HG03159 (cell line): ENCODE results near the gene SALL1.

Experiments used
- ATAC-seq: cut with Tn5 transposase; IDR thresholded peaks from one replicate; pipeline ENCODE4 v1.9.1; 2021; ENCODE audit warnings: mild to moderate bottlenecking, moderate library complexity; ENCODE audit not compliant: unreplicated experiment

The SALL1 gene

GRCh38 chr16:51114382-51114781 lies 36.7 kb downstream of the SALL1 start:
- ATAC-seq = no peak

DNA sequence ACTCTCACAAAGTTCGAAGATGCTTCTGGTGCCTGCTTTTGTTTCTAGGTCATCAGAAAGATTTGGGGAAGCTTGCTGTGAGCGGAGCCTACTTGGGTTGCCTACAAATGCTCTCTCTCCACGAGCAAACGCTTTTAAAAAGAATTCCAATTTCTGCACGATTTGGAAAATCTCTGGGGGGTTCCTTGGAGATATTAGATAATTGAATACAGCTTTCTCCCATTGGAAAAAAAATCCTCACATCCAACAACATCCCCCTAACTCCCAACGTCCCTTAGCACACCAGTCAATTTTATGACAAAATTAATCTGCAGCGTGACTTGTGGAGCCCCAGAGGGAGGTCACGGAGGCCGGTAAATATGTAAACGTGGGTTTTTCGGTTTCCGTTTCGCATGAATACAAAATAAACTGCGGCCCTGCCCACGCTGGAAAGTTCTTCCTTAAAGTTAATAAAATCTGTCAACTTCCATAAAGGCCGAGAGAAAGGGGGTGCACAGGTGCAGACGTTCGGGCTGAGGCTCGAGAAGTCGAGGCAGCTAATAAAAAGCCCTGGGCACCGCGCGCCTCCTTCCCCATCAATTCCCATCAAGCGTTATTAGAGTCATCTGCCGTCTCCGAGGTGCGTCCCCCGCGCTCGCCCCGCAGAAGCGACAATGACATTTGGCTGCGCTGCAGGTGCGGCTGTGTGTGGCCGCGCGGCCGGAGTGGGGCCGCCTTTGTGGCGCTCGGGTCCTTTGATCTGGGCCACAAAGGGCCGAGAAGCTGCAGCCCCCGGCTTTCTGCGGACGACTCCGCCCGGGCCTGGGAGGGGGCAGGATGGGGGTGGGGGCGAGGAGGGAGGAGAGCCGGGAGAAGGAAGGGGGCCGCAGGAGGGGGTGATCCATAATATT lies 37.6 kb downstream of the SALL1 start:
- ATAC-seq = no peak

- no peak for ATAC-seq
These were observed 38.7 kb downstream of the SALL1 start for GRCh38 chr16:51112323-51112722.

- ATAC-seq = no peak
These were observed 39.3 kb downstream of the SALL1 start for GRCh38 chr16:51111759-51112158.

DNA sequence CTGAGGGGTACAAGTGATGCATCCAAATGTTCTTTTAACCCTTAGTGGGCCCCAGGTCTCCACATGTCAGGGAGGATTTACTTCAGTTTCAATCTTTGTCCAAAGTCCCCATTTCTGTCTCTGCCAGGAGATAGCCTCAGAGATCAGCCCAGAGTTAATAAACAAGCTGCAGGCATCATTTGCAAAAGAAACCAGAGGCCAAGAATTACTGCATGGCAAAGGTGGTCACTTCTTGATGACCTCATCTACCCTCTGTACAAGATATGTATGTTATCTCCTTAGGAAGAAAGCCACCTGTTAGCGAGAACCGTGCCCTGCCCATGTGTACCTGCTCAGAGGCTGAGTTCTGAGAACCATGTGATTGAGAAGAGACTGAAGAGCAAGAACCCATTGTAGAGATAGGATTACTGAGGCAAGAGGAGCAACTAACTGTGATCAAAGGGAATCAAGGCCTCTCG lies 40.3 kb downstream of the SALL1 start:
- ATAC-seq = no peak

- ATAC-seq = no peak
These were observed 41.9 kb downstream of the SALL1 start for GRCh38 chr16:51109173-51109572.

- no peak for ATAC-seq
These were observed 43.3 kb downstream of the SALL1 start for GRCh38 chr16:51107742-51108141.

GRCh38 chr16:51106535-51106934 lies 44.5 kb downstream of the SALL1 start:
- ATAC-seq = no peak

DNA sequence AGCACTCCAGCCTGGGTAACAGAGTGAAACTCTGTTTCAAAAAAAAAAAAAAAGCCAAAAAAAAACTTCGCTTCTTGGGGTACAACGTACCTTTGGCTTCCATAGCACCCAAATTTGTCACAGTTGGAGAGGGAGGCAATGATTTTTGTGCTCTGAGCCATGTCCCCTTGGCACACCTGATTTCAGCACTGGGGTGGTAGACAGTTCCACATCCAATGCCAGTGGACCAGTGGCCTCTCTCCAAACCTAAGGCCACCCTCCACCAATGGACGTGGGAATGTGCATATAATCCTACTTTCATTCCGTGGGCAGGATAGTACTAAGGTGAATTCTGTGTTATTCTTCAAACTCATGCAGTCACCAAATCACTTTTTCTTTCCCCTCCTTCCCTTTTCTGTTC lies 47.5 kb downstream of the SALL1 start:
- ATAC-seq = no peak

DNA sequence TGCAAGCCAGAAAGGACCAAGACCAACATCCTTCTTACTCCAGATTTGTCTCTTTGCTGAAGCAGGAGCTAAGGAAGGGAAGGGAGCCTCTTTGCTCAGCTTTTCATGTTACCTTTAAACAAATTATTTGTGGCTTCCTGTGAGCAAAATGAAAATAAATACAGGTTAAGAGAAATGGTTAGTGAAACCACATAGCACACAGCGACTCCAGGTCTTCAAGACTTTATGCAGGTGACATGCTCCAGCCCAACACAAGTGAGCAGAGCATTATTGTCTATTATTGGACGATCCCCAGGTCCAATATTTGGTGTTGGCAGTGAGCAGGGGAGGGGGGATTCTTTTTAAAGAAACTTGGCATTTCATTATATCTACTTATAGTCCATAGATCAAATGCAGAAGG lies 53.3 kb downstream of the SALL1 start:
- ATAC-seq = no peak

GRCh38 chr16:51095890-51096626 lies 55.0 kb downstream of the SALL1 start:
- no peak for ATAC-seq

DNA sequence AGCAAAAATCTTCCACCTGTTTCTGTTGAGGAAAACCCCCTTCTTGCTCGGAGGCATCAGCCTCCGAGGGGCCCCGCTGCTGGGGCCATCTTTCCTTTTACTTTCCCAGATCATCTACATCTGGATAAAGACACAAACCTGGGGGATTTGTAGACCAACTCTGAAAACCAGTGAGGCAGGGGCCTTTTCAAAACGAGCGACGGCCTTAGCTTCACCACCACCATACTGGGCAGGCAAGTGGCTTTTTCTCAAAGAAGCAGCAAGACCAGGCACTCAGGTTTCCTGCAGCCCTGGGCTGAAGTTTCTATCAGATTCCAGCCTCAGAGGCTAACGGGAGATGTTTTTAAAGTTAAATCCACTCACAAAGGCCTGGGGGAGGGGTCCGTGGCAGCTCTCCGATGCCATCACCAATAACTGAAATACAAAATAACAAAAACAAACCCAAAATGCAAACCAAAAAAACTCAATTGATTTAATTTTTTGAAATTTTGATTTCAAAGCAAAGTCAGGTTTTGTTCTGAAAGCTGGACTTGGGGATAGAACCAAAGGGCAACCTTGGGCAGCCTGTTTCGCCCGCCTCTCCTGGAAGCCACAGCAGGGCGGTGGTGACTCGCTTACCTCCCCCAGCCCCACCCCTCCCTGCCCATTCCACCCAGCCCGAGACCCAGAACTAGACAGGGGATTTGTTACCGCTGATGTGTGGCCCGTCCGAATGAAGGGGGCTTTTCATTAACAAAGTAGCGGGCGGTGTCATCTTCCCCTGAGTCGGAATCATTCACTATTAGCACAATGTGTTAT lies 55.8 kb downstream of the SALL1 start:
- ATAC-seq = no peak

DNA sequence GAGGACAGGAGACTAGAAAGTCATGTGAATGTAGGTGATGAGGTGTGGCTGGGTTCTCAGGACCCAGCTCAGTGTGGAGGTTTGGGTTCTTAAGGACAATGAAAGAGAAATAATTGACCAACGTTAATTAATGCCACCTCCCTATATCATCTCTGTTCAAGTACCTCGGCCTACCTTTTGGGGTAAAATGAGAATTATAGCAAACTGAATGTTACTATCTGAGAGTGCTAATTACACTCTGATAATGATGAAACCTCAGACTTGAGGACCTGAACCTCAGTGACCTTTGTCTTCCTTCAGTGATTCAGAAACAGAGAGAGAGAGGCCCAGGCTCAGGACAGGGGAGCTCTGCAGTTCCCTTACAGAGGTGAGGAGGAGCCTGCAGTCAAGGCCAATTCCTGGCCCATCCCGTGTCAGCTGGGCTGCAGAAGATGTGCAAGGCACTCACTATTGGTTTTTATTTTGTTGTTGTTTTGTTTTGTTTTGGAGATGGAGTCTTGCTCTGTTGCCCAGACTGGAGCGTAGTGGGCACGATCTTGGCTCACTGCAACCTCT lies 57.3 kb downstream of the SALL1 start:
- no peak for ATAC-seq
